A673 (cell line): ENCODE measurements around the gene CSTPP1.

Experiments
- CTCF ChIP-seq: fragments of 300-800, 200-600 bp; sonication (generic); conservative IDR thresholded peaks from 2 replicates; pipeline ENCODE4 v1.5.1; 2017; ENCODE audit warnings: low read depth, mild to moderate bottlenecking, antibody characterized with exemption, low read length, moderate library complexity, mixed read lengths
- EZH2 ChIP-seq: fragments of 200-600 bp; sonication (generic); IDR thresholded peaks from 2 replicates; pipeline ENCODE4 v1.6.1; 2017; ENCODE audit warnings: borderline replicate concordance, low read depth, mild to moderate bottlenecking, mixed read lengths, antibody characterized with exemption, low read length; ENCODE audit not compliant: poor library complexity, severe bottlenecking

- TF ChIP-seq CTCF (no peak), EZH2 (no peak)
Measured at GRCh38 chr11:46966773-46967172, 30.2 kb downstream of the CSTPP1 start.
